ENCODE measurements around the gene CHCHD3.
"Not testable (repeated sequence)": the region's sequence is repeated elsewhere in the genome, so short reads cannot be mapped to it uniquely, and the experiment has no call there.

Gene CHCHD3

DNA sequence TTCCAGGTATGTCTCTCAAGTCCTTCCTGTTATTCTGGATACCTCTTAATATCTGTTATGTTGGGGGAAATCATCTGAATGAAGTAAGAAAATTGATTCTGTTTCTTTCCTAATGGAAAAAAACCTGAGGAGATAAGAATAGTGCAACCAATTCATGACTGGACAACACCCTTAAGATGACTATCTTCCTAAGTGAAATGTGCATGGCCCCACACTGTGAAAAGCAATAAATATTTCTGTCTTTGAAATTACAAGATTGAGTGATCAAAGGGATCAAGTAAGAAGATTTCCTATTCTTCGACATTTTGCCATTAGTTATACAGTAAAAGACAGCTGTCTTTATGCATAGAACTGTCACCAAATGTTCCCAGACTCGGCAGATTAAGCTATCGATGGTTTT is 73.9 kb downstream of the CHCHD3 start:
- no peak for DNase-seq

- DNase-seq = no peak
These were observed 78.6 kb downstream of the CHCHD3 start for GRCh38 chr7:133003052-133003910.

- DNase-seq = no peak
These were observed 80.2 kb downstream of the CHCHD3 start for GRCh38 chr7:133001727-133002126.

GRCh38 chr7:132999845-133000244 is 82.0 kb downstream of the CHCHD3 start:
- DNase-seq = no peak

- no peak for DNase-seq
These were observed 83.1 kb downstream of the CHCHD3 start for GRCh38 chr7:132998763-132999162.

DNA sequence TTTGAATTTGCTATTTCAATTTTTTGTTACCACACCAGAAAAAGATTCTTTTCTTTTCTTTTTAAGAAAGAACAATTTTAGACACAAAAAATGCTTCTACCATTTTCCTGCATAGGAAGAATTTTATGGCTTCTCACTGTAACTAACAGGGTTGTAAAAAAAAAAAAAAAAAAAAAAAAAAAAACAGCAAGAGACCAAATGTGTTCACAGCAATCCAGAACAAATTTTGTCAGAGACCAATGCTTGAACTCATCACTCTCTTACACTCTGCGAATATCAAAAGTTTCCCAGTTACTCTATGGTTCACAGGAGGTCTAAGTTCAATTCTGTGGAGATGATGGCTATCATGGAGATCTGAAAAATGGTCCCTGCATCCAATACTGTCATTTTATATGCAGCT is 84.4 kb downstream of the CHCHD3 start:
- DNase-seq = no peak

DNA sequence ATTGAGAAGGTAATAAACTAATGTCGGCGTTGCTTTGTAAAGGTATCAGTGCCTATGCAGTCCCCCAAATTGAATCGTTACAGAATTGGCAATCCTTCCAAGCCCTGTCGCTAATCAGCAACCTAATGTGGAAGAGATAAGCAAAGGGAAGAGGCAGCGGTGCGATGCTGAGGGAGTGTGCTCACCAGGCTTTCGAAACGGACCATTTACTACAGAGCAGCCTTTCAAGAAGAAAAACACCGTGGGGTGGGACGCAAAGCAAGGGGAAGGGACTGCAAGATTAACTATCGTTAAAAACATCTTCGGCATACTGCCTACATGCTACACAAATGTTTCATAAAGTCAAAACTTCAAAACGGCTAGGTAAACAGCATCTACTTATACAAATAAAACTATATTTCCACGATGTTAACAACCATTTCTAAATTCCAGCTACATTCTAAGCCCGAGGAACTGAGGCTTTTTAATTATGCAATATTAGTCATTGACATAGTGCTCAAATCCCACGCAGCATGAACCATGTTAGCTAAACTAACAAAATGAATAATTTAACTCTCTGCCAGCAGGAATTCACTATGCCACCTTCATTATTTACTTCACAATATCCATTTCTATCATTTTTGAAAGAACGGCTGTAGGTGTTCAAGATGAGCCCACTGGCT is 85.2 kb downstream of the CHCHD3 start:
- no peak for DNase-seq

DNA sequence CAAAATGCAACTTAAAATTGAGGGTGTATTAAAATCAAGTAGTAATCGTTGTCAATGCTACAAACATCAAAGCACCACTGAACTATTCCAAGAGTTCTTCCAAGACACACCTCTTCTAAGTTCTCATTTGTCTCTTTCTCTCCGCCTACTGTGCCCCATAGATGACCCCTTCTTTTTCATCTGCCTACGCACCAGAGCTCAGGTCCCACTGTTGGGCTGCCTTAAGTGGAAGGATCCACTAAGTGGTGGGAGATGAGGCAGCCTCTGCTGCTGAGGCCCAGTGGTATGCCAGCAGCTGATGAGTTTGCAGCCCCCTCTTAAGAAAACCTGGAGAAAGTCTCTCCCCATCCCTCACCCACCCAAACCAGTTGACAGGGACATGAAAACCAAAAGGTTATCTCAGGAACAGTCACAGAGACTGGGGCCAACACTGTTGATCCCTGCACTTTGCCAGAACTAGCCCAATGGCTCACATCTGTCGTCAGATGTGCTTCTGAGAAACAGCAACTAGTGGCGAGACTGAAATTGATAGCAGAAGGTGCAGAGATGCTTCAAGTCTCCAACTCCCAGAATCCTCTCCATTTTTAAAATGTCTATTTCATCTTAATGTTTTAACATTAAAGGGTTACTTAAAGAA is 88.4 kb downstream of the CHCHD3 start:
- no peak for DNase-seq

DNA sequence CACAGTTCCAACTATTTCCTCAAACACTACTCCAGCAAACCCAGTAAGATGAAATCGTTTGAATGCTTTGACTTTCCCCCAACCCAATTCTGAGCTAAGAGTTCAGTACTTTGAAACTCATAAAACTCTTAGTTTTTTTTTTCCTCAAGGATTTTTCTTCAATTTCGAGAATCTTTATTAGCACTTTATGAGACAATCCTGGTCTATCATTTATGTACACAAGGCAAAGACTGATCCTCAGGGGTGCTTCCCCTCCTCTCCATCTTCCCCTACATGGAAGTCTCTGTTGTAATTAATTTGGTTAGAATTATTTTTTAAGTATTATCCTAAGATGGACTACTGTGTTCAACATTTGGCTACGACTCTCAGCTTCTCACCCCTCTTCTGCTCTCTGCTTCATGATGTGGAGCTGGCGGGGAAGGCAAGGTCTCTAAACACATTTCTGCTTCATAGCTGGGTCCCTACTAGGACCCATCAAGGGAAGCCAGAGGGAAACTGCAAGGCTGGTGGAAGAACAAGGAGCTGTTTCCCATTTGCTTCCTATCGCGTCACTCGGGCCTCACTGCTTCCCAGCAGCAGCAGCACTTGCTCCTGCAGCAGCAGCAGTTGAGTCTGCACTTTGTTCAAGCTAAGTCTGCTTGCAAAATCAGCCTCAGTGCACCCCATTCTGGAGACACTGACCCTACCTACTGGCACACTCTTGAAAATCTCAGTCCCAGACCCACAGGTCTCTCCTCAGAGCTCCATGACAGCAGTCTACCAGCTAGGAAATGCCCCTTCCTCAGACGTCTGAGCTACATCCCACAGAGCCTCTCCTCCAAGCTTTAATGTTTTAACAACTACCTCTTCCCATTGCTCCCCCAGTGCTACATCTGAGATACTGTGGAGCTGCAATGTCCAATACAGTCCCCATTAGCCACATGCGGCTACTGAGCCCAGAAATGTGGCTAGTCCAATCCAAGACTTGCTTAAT is 90.0 kb downstream of the CHCHD3 start:
- DNase-seq = peak in 12 of 58 donors; percentile 0 to 20 (median 2)

DNA sequence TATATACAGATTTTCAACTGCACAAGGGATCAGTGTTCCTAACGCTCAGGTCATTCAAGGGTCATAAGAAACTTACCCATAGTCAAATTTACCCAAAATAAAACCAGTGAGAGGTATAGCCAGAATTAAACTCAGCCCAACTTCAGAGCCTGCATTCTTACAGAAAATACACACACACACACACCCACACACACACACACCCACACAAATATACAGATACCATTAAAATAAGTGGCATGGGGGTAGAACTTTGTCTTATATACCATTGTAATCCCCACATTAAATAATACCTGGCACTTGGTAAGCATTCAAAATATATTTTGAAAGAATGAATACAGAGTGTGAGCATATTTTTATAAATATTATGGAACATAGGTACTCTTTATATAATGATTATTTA is 93.8 kb downstream of the CHCHD3 start:
- DNase-seq = no peak

DNA sequence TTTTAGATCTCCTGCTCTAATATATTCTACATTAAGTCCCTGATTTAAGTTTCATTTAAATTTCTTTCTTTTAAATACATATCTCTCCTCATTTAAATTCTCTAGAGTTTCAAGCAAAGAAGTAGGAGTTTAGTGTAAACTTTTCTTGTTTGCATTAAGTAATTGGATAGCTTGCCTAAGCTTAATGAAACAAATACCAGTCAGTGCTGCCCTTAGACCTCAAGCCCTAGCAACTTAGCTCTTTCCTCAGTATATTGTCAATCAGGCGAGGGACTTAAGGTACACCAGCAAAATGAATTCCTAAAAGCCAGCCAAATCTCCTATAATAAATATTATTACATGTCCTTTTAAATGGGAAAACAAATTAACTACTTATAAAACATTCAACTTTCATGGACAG is 101.5 kb downstream of the CHCHD3 start:
- DNase-seq = no peak

DNA sequence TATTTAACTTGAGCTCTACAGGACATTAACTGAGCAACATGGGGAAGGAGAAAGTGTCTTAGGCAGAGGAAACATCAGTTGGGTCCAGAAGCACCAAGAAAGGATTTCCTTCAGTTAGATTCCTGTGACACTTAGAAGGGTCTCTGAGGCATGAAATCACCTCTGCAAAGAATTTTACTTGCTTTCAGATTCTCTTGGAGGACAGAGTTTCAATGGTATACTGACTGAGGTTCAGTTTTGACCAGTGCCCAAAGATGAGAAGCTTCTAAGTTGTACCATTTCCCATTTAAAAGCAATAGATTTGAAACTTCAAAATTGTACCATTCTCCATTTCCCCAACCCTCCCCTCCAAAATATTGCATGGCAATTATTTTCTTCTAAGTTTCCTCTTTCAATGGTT is 102.4 kb downstream of the CHCHD3 start:
- no peak for DNase-seq

DNA sequence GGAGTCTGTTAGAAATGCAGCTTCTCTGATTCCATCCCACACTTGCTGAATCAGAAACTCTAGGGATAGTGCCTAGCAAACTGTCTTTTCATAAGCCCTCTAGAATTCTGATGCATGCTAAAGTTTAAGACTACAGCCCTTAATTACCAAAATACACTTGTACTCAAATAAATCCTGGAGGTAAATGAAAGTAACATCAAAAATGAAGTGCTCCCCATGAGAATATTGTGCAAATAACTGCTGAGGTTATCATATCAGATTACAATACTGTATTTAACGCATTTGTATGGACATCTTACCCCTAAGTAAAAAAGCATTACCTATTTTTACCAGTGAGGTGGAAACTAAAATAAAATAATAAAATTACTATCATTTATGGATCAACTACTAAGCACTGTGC is 104.7 kb downstream of the CHCHD3 start:
- no peak for DNase-seq

GRCh38 chr7:132972745-132973144 is 109.1 kb downstream of the CHCHD3 start:
- no peak for DNase-seq

DNA sequence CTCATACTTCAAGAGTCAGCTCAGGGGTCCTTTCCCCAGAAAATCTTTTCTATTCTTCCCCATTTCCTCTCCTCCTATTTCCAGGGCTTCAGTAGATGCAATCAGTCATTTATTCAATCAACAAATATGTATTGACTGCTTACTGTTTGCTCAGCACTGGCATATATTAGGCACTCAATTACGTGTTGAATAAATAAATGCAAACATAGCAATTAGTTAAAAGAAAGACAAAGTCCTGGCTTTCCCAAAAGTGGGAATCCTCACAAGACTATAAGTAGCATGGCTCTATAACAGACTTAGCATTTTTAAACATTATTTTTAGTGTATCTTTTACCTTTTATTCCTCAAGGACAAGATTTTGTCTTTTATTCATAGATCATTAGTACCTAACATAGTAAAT is 111.6 kb downstream of the CHCHD3 start:
- no peak for DNase-seq

DNA sequence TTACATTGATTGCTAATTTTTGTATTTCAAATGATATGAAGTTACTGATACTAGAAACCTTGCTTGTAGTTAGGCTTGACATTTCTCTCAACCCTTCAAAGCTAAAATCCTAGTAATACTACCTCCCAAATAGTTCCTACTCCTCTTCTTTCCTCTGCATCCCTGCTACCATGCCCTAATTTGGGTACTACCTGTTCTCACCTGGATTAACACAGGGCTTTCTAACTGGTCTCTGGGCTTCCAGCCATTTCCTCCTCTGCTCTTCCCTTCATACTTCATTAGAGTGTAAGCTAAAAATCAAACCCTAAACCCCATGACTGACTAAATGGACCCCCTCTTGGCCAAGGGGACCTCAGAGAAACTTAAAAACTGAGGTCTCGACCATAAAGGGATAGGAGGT is 112.4 kb downstream of the CHCHD3 start:
- no peak for DNase-seq

DNA sequence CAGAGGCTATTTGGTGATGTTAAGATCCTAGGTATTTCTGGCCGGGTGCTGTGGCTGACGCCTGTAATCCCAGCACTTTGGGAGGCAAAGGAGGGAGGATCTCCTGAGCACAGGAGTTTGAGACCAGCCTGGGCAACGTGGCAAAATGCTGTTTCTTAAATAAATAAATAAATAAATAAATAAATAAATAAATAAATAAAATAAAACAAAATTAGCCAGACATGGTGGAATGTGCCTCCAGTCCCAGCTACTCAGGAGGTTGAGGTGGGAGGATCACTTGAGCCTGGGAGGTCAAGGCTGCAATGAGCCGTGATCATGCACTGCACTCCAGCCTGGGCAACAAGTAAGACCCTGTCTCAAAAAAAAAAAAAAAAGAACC is 114.4 kb downstream of the CHCHD3 start:
- not testable (repeated sequence) for DNase-seq

DNA sequence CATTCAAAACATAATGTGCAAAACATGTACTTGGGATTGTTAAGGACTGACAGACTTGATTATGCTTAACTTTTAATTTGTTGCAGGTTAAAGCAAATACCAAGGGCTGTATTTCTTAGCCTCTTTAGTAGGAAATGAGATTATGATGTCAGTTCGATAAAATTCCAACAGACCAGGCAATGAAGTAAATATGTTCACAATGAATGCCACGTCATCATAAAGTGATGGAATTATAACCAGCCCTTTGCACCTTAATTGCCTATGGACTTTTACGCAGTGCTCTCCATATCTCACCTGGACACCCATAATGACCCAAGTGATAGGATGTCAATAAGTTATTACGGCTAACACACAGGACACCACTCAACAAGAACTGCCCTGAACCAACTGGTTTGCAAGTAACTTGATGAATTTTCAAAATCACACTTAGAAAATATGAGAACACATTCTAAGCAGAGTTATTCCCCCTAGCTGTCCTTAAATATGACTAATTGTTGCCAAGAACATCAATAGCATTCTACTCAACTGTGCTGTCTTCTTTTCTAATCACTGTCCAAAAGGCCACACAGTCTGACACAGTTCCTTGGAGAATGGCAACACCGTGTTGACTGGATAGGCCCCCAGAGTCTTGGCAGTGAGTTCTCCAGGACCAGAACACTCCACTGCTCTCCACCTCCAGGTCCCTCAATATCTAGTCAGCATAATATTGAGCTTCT is 115.0 kb downstream of the CHCHD3 start:
- no peak for DNase-seq

GRCh38 chr7:132965951-132966350 is 115.9 kb downstream of the CHCHD3 start:
- no peak for DNase-seq

GRCh38 chr7:132964876-132965275 is 117.0 kb downstream of the CHCHD3 start:
- no peak for DNase-seq

DNA sequence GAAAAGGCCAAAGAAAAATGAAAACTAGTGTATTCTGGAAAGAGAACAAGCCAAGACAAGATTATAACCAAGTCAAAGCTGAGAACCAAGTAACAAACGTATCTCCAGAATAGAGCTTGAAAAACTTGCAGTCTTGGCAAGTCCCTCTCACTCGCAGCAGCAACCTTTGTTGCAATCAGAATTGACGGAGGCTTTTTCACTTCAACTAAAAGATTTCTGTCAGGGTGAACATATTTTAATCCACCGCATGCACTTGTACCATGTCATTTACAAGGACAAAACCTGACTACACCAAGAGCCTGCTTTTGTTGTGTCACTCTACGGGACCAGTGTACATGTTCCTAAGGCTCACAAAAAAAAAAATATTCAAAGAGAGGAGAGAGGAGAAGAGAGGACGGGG is 122.0 kb downstream of the CHCHD3 start:
- DNase-seq = no peak

Measured in anterior cingulate cortex (tissue), 58 donors.